Inferior parietal cortex (tissue), 1 donor: ENCODE data around the gene SMIM32.

Experiments used
- DNase-seq: peaks from one replicate; pipeline ENCODE4 v3.0.0-alpha.2; 2016; ENCODE audit errors: extremely low spot score

Gene SMIM32

GRCh38 chr5:136186796-136187195, 6.2 kb downstream of the SMIM32 start:
- no peak for DNase-seq

- no peak for DNase-seq
Observed at GRCh38 chr5:136185974-136186665, 6.8 kb downstream of the SMIM32 start.

- no peak for DNase-seq
Observed at GRCh38 chr5:136182618-136183017, 10.3 kb downstream of the SMIM32 start.

GRCh38 chr5:136174021-136174659, 18.8 kb downstream of the SMIM32 start:
- peak; percentile 68 for DNase-seq

- no peak for DNase-seq
Observed at GRCh38 chr5:136169218-136169617, 23.7 kb downstream of the SMIM32 start.

GRCh38 chr5:136166909-136167308, 26.1 kb downstream of the SMIM32 start:
- no peak for DNase-seq

- DNase-seq: no peak
Observed at GRCh38 chr5:136164226-136164625, 28.7 kb downstream of the SMIM32 start.

GRCh38 chr5:136162008-136162407, 31.0 kb downstream of the SMIM32 start:
- peak; percentile 17 for DNase-seq

GRCh38 chr5:136159457-136159856, 33.5 kb downstream of the SMIM32 start:
- DNase-seq: no peak

GRCh38 chr5:136157514-136157913, 35.4 kb downstream of the SMIM32 start:
- no peak for DNase-seq

- no peak for DNase-seq
Observed at GRCh38 chr5:136155761-136156160, 37.2 kb downstream of the SMIM32 start.

GRCh38 chr5:136155078-136155477, 37.9 kb downstream of the SMIM32 start:
- no peak for DNase-seq

- DNase-seq: no peak
Observed at GRCh38 chr5:136153581-136154236, 39.3 kb downstream of the SMIM32 start.

- no peak for DNase-seq
Observed at GRCh38 chr5:136149891-136150290, 43.1 kb downstream of the SMIM32 start.

- DNase-seq: no peak
Observed at GRCh38 chr5:136147632-136148031, 45.3 kb downstream of the SMIM32 start.

- DNase-seq: no peak
Observed at GRCh38 chr5:136146201-136146600, 46.8 kb downstream of the SMIM32 start.

- DNase-seq: no peak
Observed at GRCh38 chr5:136145030-136145429, 47.9 kb downstream of the SMIM32 start.

- DNase-seq: no peak
Observed at GRCh38 chr5:136143763-136144162, 49.2 kb downstream of the SMIM32 start.

GRCh38 chr5:136143312-136143711, 49.6 kb downstream of the SMIM32 start:
- no peak for DNase-seq

- no peak for DNase-seq
Observed at GRCh38 chr5:136141561-136141960, 51.4 kb downstream of the SMIM32 start.
